Activated CD4-positive, alpha-beta memory T cell treated with anti-CD3 and anti-CD28 coated beads, Interleukin-2, amount 10 ng/mL, durations not matched to agents 7 days and 5 days (primary cell): Measurements from ENCODE around the gene POLR1E. TPM values are rescaled to one million over a fixed set of nuclear protein-coding genes. Genes with fewer than 3 reads are reported as not detected.

ENCODE experiments used
- CTCF ChIA-PET: fragments of 350-600 bp; sonication (Branson Sonifier 250); formaldehyde crosslinking; loops from one replicate; lab custom pipeline; 2021; ENCODE audit warnings: antibody characterized with exemption, inconsistent platforms; lab: Charles Lee
- POLR2A ChIA-PET: fragments of 350-600 bp; sonication (Branson Sonifier 250); formaldehyde crosslinking; loops from one replicate; lab custom pipeline; 2021; ENCODE audit warnings: antibody characterized with exemption; lab: Charles Lee
- DNase-seq: peaks from one replicate; pipeline ENCODE4 v3.0.0-alpha.2; 2020
- H3K27ac Mint-ChIP-seq: one replicate; pipeline ENCODE4 v1.8.0; 2021; ENCODE audit warnings: mild to moderate bottlenecking, mixed read lengths
- H3K27me3 Mint-ChIP-seq: one replicate; pipeline ENCODE4 v1.8.0; 2021; ENCODE audit warnings: mixed read lengths
- H3K36me3 Mint-ChIP-seq: one replicate; pipeline ENCODE4 v1.8.0; 2021; ENCODE audit warnings: low read depth, mixed read lengths
- H3K4me1 Mint-ChIP-seq: one replicate; pipeline ENCODE4 v1.8.0; 2021; ENCODE audit warnings: mixed read lengths
- H3K4me3 Mint-ChIP-seq: one replicate; pipeline ENCODE4 v1.8.0; 2021; ENCODE audit warnings: mild to moderate bottlenecking, mixed read lengths
- H3K9me3 Mint-ChIP-seq: one replicate; pipeline ENCODE4 v1.8.0; 2021; ENCODE audit warnings: mixed read lengths
- total RNA-seq, 2 experiments: library from RNA; stranded (reverse); gene quantifications; one replicate each; pipeline ENCODE4 v1.2.3, GENCODE V29; 2021

POLR1E gene
- total RNA-seq, 2 experiments from 2014 or later, result 27.6 to 29.2 TPM

- H3K9me3 Mint-ChIP-seq, result no peaks in the 10 kb centered on the region
- CTCF ChIA-PET, result no interaction called here
- H3K27me3 Mint-ChIP-seq, result no peaks in the 10 kb centered on the region
- H3K27ac Mint-ChIP-seq, result no peak overlapping the region
- H3K36me3 Mint-ChIP-seq, result peaks cover 67% of the 10 kb centered on the region
- H3K4me1 Mint-ChIP-seq, result peaks cover 12% of the 10 kb centered on the region
- POLR2A ChIA-PET, result interaction anchor here (0.8 to 3.8 kb wide), 2 partner anchors 9 to 12 kb away, joined by 3 to 16 read pairs; partner anchors contain the start of gene POLR1E
- no peak for DNase-seq
- no peak overlapping the region for H3K4me3 Mint-ChIP-seq
Measured at GRCh38 chr9:37495571-37495970, 9.8 kb downstream of the POLR1E start.

- Mint-ChIP-seq H3K9me3 (no peaks in the 10 kb centered on the region), H3K4me3 (no peak overlapping the region), H3K4me1 (peaks cover 8% of the 10 kb centered on the region), H3K36me3 (peaks cover 67% of the 10 kb centered on the region), H3K27ac (no peak overlapping the region), H3K27me3 (no peaks in the 10 kb centered on the region)
- ChIA-PET CTCF (no interaction called here), POLR2A (interaction anchor here (3.8 kb wide), 1 partner anchor 9 kb away, joined by 16 read pairs; the partner anchor contains the start of gene POLR1E)
- no peak for DNase-seq
Measured at GRCh38 chr9:37496020-37496419, 10.3 kb downstream of the POLR1E start.

- Mint-ChIP-seq H3K27ac (no peak overlapping the region), H3K9me3 (no peaks in the 10 kb centered on the region), H3K4me1 (peaks cover 10% of the 10 kb centered on the region), H3K4me3 (no peak overlapping the region), H3K27me3 (no peaks in the 10 kb centered on the region), H3K36me3 (peaks cover 72% of the 10 kb centered on the region)
- no peak for DNase-seq
- POLR2A ChIA-PET, result interaction anchor here (1.7 to 3.8 kb wide), 2 partner anchors 10 to 12 kb away, joined by 5 to 16 read pairs; partner anchors contain the start of gene POLR1E
- CTCF ChIA-PET, result interaction anchor here (1.7 kb wide), 1 partner anchor 10 kb away, joined by 6 read pairs; the partner anchor contains the start of gene POLR1E
Measured at GRCh38 chr9:37497320-37497719, 11.6 kb downstream of the POLR1E start.

GRCh38 chr9:37498457-37498856 lies 12.7 kb downstream of the POLR1E start:
- no peak for DNase-seq
- Mint-ChIP-seq H3K4me1 (peaks cover 22% of the 10 kb centered on the region), H3K36me3 (peaks cover 73% of the 10 kb centered on the region), H3K27ac (peak overlapping the region; percentile 6), H3K4me3 (no peak overlapping the region), H3K27me3 (no peaks in the 10 kb centered on the region), H3K9me3 (no peaks in the 10 kb centered on the region)
- ChIA-PET CTCF (interaction anchor here (0.9 to 1.7 kb wide), 2 partner anchors 10 to 11 kb away, joined by 3 to 6 read pairs; partner anchors contain the start of gene POLR1E), POLR2A (interaction anchor here (1.3 to 3.8 kb wide), 3 partner anchors 11 to 94 kb away, joined by 4 to 16 read pairs (median 5); partner anchors contain the start of genes POLR1E and TOMM5)

- Mint-ChIP-seq H3K4me3 (no peak overlapping the region), H3K36me3 (peaks cover 76% of the 10 kb centered on the region), H3K27ac (no peak overlapping the region), H3K9me3 (no peaks in the 10 kb centered on the region), H3K27me3 (no peaks in the 10 kb centered on the region), H3K4me1 (peaks cover 30% of the 10 kb centered on the region)
- CTCF ChIA-PET, result interaction anchor here (0.9 kb wide), 2 partner anchors 10 to 17 kb away, joined by 3 to 7 read pairs; no protein-coding TSS in a partner anchor
- DNase-seq, result no peak
- POLR2A ChIA-PET, result interaction anchor here (1.0 to 1.2 kb wide), 2 partner anchors 13 to 51 kb away, joined by 3 read pairs; no protein-coding TSS in a partner anchor
Measured at GRCh38 chr9:37499297-37499696, 13.5 kb downstream of the POLR1E start.

GRCh38 chr9:37501957-37502596 lies 16.3 kb downstream of the POLR1E start:
- H3K27me3 Mint-ChIP-seq, result no peaks in the 10 kb centered on the region
- DNase-seq, result no peak
- ChIA-PET CTCF (no interaction called here), POLR2A (interaction anchor here (0.8 to 1.3 kb wide), 2 partner anchors 16 to 17 kb away, joined by 3 read pairs; partner anchors contain the start of gene POLR1E)
- no peak overlapping the region for H3K4me3 Mint-ChIP-seq
- H3K36me3 Mint-ChIP-seq, result peaks cover 77% of the 10 kb centered on the region
- no peaks in the 10 kb centered on the region for H3K9me3 Mint-ChIP-seq
- peak overlapping the region; percentile 42 for H3K27ac Mint-ChIP-seq
- H3K4me1 Mint-ChIP-seq, result peaks cover 38% of the 10 kb centered on the region

GRCh38 chr9:37503736-37504135 lies 18.0 kb downstream of the POLR1E start:
- Mint-ChIP-seq H3K27ac (peak overlapping the region; percentile 87), H3K9me3 (no peaks in the 10 kb centered on the region), H3K4me1 (peaks cover 38% of the 10 kb centered on the region), H3K4me3 (peak overlapping the region; percentile 56), H3K36me3 (peaks cover 69% of the 10 kb centered on the region), H3K27me3 (no peaks in the 10 kb centered on the region)
- CTCF ChIA-PET, result no interaction called here
- DNase-seq, result peak; percentile 65
- POLR2A ChIA-PET, result interaction anchor here (1.0 to 3.4 kb wide), 6 partner anchors 8 to 89 kb away, joined by 3 to 30 read pairs (median 4); partner anchors contain the start of genes POLR1E and TOMM5

GRCh38 chr9:37504605-37505004 lies 18.9 kb downstream of the POLR1E start:
- no peaks in the 10 kb centered on the region for H3K27me3 Mint-ChIP-seq
- H3K36me3 Mint-ChIP-seq, result peaks cover 63% of the 10 kb centered on the region
- H3K4me1 Mint-ChIP-seq, result peaks cover 38% of the 10 kb centered on the region
- H3K4me3 Mint-ChIP-seq, result no peak overlapping the region
- no peak for DNase-seq
- ChIA-PET POLR2A (interaction anchor here (0.8 to 3.4 kb wide), 3 partner anchors 18 to 87 kb away, joined by 3 to 30 read pairs (median 4); partner anchors contain the start of gene POLR1E), CTCF (no interaction called here)
- H3K9me3 Mint-ChIP-seq, result no peaks in the 10 kb centered on the region
- peak overlapping the region; percentile 17 for H3K27ac Mint-ChIP-seq

GRCh38 chr9:37507566-37508134 lies 21.9 kb downstream of the POLR1E start:
- Mint-ChIP-seq H3K36me3 (peaks cover 39% of the 10 kb centered on the region), H3K27ac (no peak overlapping the region), H3K27me3 (no peaks in the 10 kb centered on the region), H3K4me3 (no peak overlapping the region), H3K4me1 (peaks cover 27% of the 10 kb centered on the region), H3K9me3 (no peaks in the 10 kb centered on the region)
- no peak for DNase-seq
- ChIA-PET POLR2A (interaction anchor here (0.8 to 1.0 kb wide), 2 partner anchors 13 to 21 kb away, joined by 3 to 4 read pairs; no protein-coding TSS in a partner anchor), CTCF (no interaction called here)

GRCh38 chr9:37508135-37508833 lies 22.5 kb downstream of the POLR1E start:
- Mint-ChIP-seq H3K9me3 (no peaks in the 10 kb centered on the region), H3K36me3 (peaks cover 33% of the 10 kb centered on the region), H3K27ac (no peak overlapping the region), H3K4me1 (peaks cover 21% of the 10 kb centered on the region), H3K4me3 (no peak overlapping the region), H3K27me3 (no peaks in the 10 kb centered on the region)
- POLR2A ChIA-PET, result interaction anchor here (0.8 to 1.6 kb wide), 3 partner anchors 10 to 21 kb away, joined by 3 to 5 read pairs (median 4); no protein-coding TSS in a partner anchor
- DNase-seq, result no peak
- CTCF ChIA-PET, result interaction anchor here (0.7 kb wide), 1 partner anchor 10 kb away, joined by 3 read pairs; no protein-coding TSS in a partner anchor

- no peaks in the 10 kb centered on the region for H3K9me3 Mint-ChIP-seq
- peaks cover 16% of the 10 kb centered on the region for H3K4me1 Mint-ChIP-seq
- H3K27ac Mint-ChIP-seq, result no peak overlapping the region
- ChIA-PET POLR2A (interaction anchor here (1.0 to 1.6 kb wide), 2 partner anchors 11 to 22 kb away, joined by 4 to 5 read pairs; no protein-coding TSS in a partner anchor), CTCF (interaction anchor here (0.7 kb wide), 1 partner anchor 10 kb away, joined by 3 read pairs; no protein-coding TSS in a partner anchor)
- no peak overlapping the region for H3K4me3 Mint-ChIP-seq
- H3K27me3 Mint-ChIP-seq, result no peaks in the 10 kb centered on the region
- no peak for DNase-seq
- H3K36me3 Mint-ChIP-seq, result peaks cover 27% of the 10 kb centered on the region
Measured at GRCh38 chr9:37508834-37509206, 23.1 kb downstream of the POLR1E start.

- peaks cover 26% of the 10 kb centered on the region for H3K36me3 Mint-ChIP-seq
- no peak overlapping the region for H3K27ac Mint-ChIP-seq
- DNase-seq, result no peak
- ChIA-PET CTCF (no interaction called here), POLR2A (interaction anchor here (1.6 kb wide), 1 partner anchor 11 kb away, joined by 5 read pairs; no protein-coding TSS in a partner anchor)
- H3K4me1 Mint-ChIP-seq, result peaks cover 13% of the 10 kb centered on the region
- no peak overlapping the region for H3K4me3 Mint-ChIP-seq
- H3K27me3 Mint-ChIP-seq, result no peaks in the 10 kb centered on the region
- no peaks in the 10 kb centered on the region for H3K9me3 Mint-ChIP-seq
Measured at GRCh38 chr9:37509536-37509935, 23.8 kb downstream of the POLR1E start.
